Measurements from ENCODE around the gene GPRC5B.

DNA sequence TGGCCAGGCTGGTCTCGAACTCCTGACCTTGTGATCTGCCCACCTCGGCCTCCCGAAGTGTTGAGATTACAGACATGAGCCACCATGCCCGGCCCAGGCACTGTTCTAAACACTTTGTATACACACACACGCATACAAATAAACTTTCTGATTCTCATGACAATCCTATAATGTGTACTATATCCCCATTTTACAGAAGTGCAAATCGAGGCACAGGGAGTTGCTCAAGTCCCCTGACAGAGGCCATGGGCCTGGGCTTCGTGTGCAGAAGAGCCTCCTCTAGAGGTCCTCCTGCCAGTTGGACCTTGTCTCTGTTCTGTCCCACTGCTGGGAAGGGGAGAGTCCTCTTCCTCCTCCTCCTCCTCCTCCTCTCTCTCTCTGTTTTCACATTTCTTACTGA is 9.9 kb upstream of the GPRC5B start:
- TF ChIP-seq, protein P1, sequence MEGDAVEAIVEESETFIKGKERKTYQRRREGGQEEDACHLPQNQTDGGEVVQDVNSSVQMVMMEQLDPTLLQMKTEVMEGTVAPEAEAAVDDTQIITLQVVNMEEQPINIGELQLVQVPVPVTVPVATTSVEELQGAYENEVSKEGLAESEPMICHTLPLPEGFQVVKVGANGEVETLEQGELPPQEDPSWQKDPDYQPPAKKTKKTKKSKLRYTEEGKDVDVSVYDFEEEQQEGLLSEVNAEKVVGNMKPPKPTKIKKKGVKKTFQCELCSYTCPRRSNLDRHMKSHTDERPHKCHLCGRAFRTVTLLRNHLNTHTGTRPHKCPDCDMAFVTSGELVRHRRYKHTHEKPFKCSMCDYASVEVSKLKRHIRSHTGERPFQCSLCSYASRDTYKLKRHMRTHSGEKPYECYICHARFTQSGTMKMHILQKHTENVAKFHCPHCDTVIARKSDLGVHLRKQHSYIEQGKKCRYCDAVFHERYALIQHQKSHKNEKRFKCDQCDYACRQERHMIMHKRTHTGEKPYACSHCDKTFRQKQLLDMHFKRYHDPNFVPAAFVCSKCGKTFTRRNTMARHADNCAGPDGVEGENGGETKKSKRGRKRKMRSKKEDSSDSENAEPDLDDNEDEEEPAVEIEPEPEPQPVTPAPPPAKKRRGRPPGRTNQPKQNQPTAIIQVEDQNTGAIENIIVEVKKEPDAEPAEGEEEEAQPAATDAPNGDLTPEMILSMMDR (IDR thresholded peaks at IDR 0.05) = no peak
- TF ChIP-seq POLR2AphosphoS5 (IDR thresholded peaks at IDR 0.05) (no peak), POLR2A (IDR thresholded peaks at IDR 0.05) (no peak)
